ENCODE data around the gene HSPA4.
A peak's percentile ranks its signal among the peaks of the same experiment; 100 is the strongest.
"Not testable (repeated sequence)": the region's sequence is repeated elsewhere in the genome, so short reads cannot be mapped to it uniquely, and the experiment has no call there.

HSPA4 gene

GRCh38 chr5:133051542-133052316 is at the start of gene HSPA4:
Gene HSPA4 (plus strand): TSS chr5:133052013. CDS start chr5:133052251, 238 bp downstream.
- H3K4me3 ChIP-seq (ENCODE audit: low read length) = peak within 1 kb of the TSS; percentile 99
- H3K9me3 ChIP-seq (ENCODE audit: control insufficient read depth, low read length) = no peaks in the 10 kb centered on the region
- H3K9ac ChIP-seq (ENCODE audit: low read length) = peak within 1 kb of the TSS; percentile 99
- peaks cover 25% of the 10 kb centered on the region for H3K4me1 ChIP-seq (ENCODE audit: control insufficient read depth, insufficient read depth, low read length)
- H3K27me3 ChIP-seq (ENCODE audit: control insufficient read depth, insufficient read depth, low read length) = no peaks in the 10 kb centered on the region
- no peaks in the 10 kb centered on the region for H3K36me3 ChIP-seq (ENCODE audit: control insufficient read depth, insufficient read depth, low read length)

DNA sequence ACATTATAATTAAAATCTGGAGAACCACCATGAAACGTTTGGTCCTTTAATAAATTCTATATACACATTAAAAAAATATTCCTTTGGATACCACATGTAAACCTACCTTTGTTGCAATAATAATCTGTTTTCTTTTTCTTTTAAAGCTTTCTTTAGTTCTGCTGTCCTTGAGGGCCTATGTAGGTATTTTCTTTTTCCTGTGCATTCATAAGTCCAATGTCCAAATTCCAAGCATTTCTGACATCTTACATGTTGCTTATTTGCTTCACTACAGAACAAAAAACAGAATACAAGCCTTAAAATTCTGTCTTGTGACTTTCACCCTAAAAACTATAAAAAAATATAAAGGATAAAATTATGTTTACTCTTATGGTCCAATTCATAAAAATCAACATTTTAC is 45.2 kb upstream of the HSPA4 start:
- no peaks in the 10 kb centered on the region for H3K27me3 ChIP-seq (ENCODE audit: control insufficient read depth, insufficient read depth, low read length)
- H3K4me3 ChIP-seq (ENCODE audit: low read length) = no peak overlapping the region
- H3K36me3 ChIP-seq (ENCODE audit: control insufficient read depth, insufficient read depth, low read length) = no peaks in the 10 kb centered on the region
- H3K9me3 ChIP-seq (ENCODE audit: control insufficient read depth, low read length) = no peaks in the 10 kb centered on the region
- H3K9ac ChIP-seq (ENCODE audit: low read length) = no peak overlapping the region
- H3K4me1 ChIP-seq (ENCODE audit: control insufficient read depth, insufficient read depth, low read length) = no peaks in the 10 kb centered on the region

DNA sequence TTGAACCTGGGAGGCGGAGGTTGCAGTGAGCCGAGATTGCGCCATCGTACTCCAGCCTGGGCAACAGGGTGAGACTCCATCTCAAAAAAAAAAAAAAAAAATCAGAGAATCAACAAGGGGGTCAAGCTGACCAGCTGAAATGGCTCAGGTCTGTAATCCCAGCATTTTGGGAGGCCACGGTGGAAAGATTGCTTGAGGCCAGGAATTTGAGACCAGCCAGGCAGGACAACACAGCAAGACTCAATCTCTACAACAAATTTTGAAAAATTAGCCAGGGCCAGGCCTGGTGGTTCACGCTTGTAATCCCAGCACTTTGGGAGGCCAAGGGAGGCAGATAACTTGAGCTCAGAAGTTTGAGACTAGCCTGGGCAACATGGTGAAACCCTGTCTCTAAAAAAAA is 43.4 kb upstream of the HSPA4 start:
- H3K4me1 ChIP-seq (ENCODE audit: control insufficient read depth, insufficient read depth, low read length); H3K27me3 ChIP-seq (ENCODE audit: control insufficient read depth, insufficient read depth, low read length); H3K9ac ChIP-seq (ENCODE audit: low read length); H3K9me3 ChIP-seq (ENCODE audit: control insufficient read depth, low read length); H3K4me3 ChIP-seq (ENCODE audit: low read length); H3K36me3 ChIP-seq (ENCODE audit: control insufficient read depth, insufficient read depth, low read length): not testable (repeated sequence)

DNA sequence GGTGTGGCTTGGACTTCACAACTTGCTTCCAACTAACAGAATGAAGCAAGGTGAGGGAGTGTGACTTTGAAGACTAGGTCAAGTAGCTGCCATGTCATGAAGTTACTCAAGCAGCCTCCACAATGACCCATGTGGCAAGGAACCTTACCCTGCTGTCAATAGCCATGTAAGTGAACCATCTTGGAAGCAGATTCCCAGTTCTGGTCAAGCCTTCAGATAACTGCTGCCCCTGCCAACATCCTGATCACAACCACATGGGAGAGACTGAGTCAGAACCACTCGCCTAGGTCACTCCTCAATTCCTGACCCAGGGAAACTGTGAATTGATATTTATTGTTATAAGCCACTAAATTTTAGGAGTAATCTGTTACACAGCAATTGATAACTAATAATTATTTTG is 36.3 kb upstream of the HSPA4 start:
- H3K9ac ChIP-seq (ENCODE audit: low read length) = no peak overlapping the region
- no peaks in the 10 kb centered on the region for H3K27me3 ChIP-seq (ENCODE audit: control insufficient read depth, insufficient read depth, low read length)
- H3K36me3 ChIP-seq (ENCODE audit: control insufficient read depth, insufficient read depth, low read length) = no peaks in the 10 kb centered on the region
- H3K4me1 ChIP-seq (ENCODE audit: control insufficient read depth, insufficient read depth, low read length) = peaks cover 14% of the 10 kb centered on the region
- H3K9me3 ChIP-seq (ENCODE audit: control insufficient read depth, low read length) = no peaks in the 10 kb centered on the region
- H3K4me3 ChIP-seq (ENCODE audit: low read length) = no peak overlapping the region

- H3K36me3 ChIP-seq (ENCODE audit: control insufficient read depth, insufficient read depth, low read length) = no peaks in the 10 kb centered on the region
Measured at GRCh38 chr5:133017964-133018363, 33.8 kb upstream of the HSPA4 start.

DNA sequence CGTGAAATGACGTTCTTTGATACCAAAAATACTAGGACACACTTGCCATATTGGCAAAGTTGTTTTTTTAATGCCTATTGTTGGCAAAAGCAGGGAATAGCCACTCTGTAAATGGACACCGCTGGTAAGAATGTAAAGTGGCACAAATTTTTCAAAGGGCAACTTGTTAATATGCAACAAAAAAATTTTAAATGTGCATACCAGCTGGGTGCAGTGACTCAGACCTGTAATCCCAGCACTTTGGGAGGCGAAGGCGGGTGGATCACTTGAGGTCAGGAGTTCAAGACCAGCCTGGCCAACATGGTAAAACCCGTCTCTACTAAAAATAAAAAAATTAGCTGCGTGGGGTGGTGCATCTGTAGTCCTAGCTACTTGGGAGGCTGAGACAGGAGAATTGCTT is 32.3 kb upstream of the HSPA4 start:
- not testable (repeated sequence) for H3K9me3 ChIP-seq (ENCODE audit: control insufficient read depth, low read length); H3K27me3 ChIP-seq (ENCODE audit: control insufficient read depth, insufficient read depth, low read length); H3K4me3 ChIP-seq (ENCODE audit: low read length); H3K36me3 ChIP-seq (ENCODE audit: control insufficient read depth, insufficient read depth, low read length); H3K9ac ChIP-seq (ENCODE audit: low read length)
- H3K4me1 ChIP-seq (ENCODE audit: control insufficient read depth, insufficient read depth, low read length) = peaks cover 14% of the 10 kb centered on the region

More at GRCh38 chr5:133017964-133018363, 33.8 kb upstream of the HSPA4 start:
- H3K9ac ChIP-seq (ENCODE audit: low read length) = no peak overlapping the region
- no peak overlapping the region for H3K4me3 ChIP-seq (ENCODE audit: low read length)
- H3K27me3 ChIP-seq (ENCODE audit: control insufficient read depth, insufficient read depth, low read length) = no peaks in the 10 kb centered on the region
- H3K9me3 ChIP-seq (ENCODE audit: control insufficient read depth, low read length) = no peaks in the 10 kb centered on the region
- peaks cover 14% of the 10 kb centered on the region for H3K4me1 ChIP-seq (ENCODE audit: control insufficient read depth, insufficient read depth, low read length)

- Histone ChIP-seq H3K4me3 (ENCODE audit: low read length) (peak within 1 kb of the TSS; percentile 94), H3K36me3 (ENCODE audit: control insufficient read depth, insufficient read depth, low read length) (no peaks in the 10 kb centered on the region), H3K27me3 (ENCODE audit: control insufficient read depth, insufficient read depth, low read length) (no peaks in the 10 kb centered on the region), H3K9ac (ENCODE audit: low read length) (peak within 1 kb of the TSS; percentile 98), H3K9me3 (ENCODE audit: control insufficient read depth, low read length) (no peaks in the 10 kb centered on the region), H3K4me1 (ENCODE audit: control insufficient read depth, insufficient read depth, low read length) (peaks cover 7% of the 10 kb centered on the region)
Measured at GRCh38 chr5:133025804-133026663, 25.8 kb upstream of the HSPA4 start, which contains the start of gene ZCCHC10. Gene ZCCHC10 (minus strand): TSS chr5:133026549. CDS start chr5:133026537, 12 bp downstream.

DNA sequence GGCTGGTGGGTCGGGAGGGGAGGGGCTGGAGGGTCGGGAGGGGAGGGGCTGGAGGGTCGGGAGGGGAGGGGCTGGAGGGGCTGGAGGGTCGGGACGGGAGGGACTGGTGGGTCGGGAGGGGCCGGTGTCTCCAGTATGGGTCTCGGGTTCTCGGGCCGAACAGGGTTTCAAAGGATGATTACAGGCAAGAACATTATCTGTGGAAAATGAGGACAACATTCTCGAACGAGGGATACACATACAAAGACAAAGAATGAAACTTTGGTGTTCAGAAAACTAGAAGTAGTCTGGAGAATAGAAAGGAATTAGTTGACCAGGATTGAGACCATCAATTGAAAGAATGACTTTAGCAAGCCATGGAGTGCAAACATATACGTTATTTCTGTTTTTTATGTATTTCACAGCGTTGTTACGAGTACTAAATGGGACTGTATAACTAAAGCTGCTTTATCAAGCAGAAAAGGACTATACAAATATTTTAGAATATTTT is 25.1 kb upstream of the HSPA4 start:
- Histone ChIP-seq H3K4me1 (ENCODE audit: control insufficient read depth, insufficient read depth, low read length) (peaks cover 7% of the 10 kb centered on the region), H3K4me3 (ENCODE audit: low read length) (no peak overlapping the region), H3K36me3 (ENCODE audit: control insufficient read depth, insufficient read depth, low read length) (no peaks in the 10 kb centered on the region), H3K27me3 (ENCODE audit: control insufficient read depth, insufficient read depth, low read length) (no peaks in the 10 kb centered on the region), H3K9ac (ENCODE audit: low read length) (peak overlapping the region; percentile 98), H3K9me3 (ENCODE audit: control insufficient read depth, low read length) (no peaks in the 10 kb centered on the region)

DNA sequence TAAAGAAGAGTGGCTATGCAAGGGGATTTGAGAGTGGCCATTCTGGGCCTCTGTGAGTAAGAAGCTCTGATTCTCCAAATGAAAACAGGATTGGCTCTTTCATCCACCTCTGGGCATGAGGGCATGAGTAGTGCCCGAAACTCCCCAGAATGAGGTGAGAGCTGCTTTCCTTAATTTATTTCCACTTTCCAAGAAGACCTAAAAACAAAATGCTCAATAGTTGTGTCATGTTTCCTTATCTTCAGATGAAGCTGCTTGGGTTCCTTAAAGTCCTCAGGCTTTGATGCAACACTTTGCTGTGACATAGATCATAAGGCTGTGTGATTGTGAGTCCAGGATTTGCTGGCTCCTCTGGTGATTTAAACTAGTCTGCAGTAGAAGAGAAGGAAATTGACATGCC is 22.4 kb upstream of the HSPA4 start:
- peaks cover 21% of the 10 kb centered on the region for H3K4me1 ChIP-seq (ENCODE audit: control insufficient read depth, insufficient read depth, low read length)
- no peaks in the 10 kb centered on the region for H3K27me3 ChIP-seq (ENCODE audit: control insufficient read depth, insufficient read depth, low read length)
- no peak overlapping the region for H3K4me3 ChIP-seq (ENCODE audit: low read length)

GRCh38 chr5:133030343-133031005 is 21.3 kb upstream of the HSPA4 start:
- no peaks in the 10 kb centered on the region for H3K27me3 ChIP-seq (ENCODE audit: control insufficient read depth, insufficient read depth, low read length)
- no peaks in the 10 kb centered on the region for H3K36me3 ChIP-seq (ENCODE audit: control insufficient read depth, insufficient read depth, low read length)
- H3K9me3 ChIP-seq (ENCODE audit: control insufficient read depth, low read length) = no peaks in the 10 kb centered on the region
- peaks cover 15% of the 10 kb centered on the region for H3K4me1 ChIP-seq (ENCODE audit: control insufficient read depth, insufficient read depth, low read length)
- H3K9ac ChIP-seq (ENCODE audit: low read length) = no peak overlapping the region
- H3K4me3 ChIP-seq (ENCODE audit: low read length) = no peak overlapping the region

More for the DNA sequence above, 22.4 kb upstream of the HSPA4 start:
- Histone ChIP-seq H3K36me3 (ENCODE audit: control insufficient read depth, insufficient read depth, low read length) (no peaks in the 10 kb centered on the region), H3K9me3 (ENCODE audit: control insufficient read depth, low read length) (no peaks in the 10 kb centered on the region), H3K9ac (ENCODE audit: low read length) (no peak overlapping the region)

- Histone ChIP-seq H3K9ac (ENCODE audit: low read length) (no peak overlapping the region), H3K27me3 (ENCODE audit: control insufficient read depth, insufficient read depth, low read length) (no peaks in the 10 kb centered on the region), H3K4me3 (ENCODE audit: low read length) (no peak overlapping the region), H3K4me1 (ENCODE audit: control insufficient read depth, insufficient read depth, low read length) (peaks cover 14% of the 10 kb centered on the region), H3K9me3 (ENCODE audit: control insufficient read depth, low read length) (no peaks in the 10 kb centered on the region), H3K36me3 (ENCODE audit: control insufficient read depth, insufficient read depth, low read length) (no peaks in the 10 kb centered on the region)
Measured at GRCh38 chr5:133032852-133033742, 18.7 kb upstream of the HSPA4 start.
